ENCODE measurements around the gene ITLN1.

GRCh38 chr1:160884579-160884978 lies 401 bp downstream of the ITLN1 start:
- TF ChIP-seq CTCF (conservative IDR thresholded peaks at IDR 0.05) (no peak; the same call in 1 of the 2 replicates), ZFX (IDR thresholded peaks at IDR 0.05) (no peak)

All from C4-2B (cell line).